HepG2 (cell line): Measurements from ENCODE around the gene KDR. TPM values are rescaled to one million over a fixed set of nuclear protein-coding genes. Genes with fewer than 3 reads are reported as not detected.

Experiments
- ATAC-seq: fragments of 200-7000 bp; cut with Tn5 transposase; 3 replicates; pipeline ENCODE4 v1.9.1; 2020; ENCODE audit warnings: mild to moderate bottlenecking, moderate library complexity
- BruUV-seq: library from RNA; stranded (reverse); fragments of 400-500 nt; replicated peaks from 2 replicates; lab custom pipeline; 2021; lab: Mats Ljungman, UMichigan
- CTCF ChIA-PET: fragments of 300-600 bp; formaldehyde crosslinking; extraction: SDS; loops from one replicate; lab custom pipeline; 2021; ENCODE audit warnings: low total read pairs, inconsistent platforms, low intra/inter-chr PET ratio; lab: Yijun Ruan, JAX
- POLR2A ChIA-PET: fragments of 350-600 bp; sonication (Branson Sonifier 250); formaldehyde crosslinking; loops from one replicate; lab custom pipeline; 2020; ENCODE audit warnings: antibody characterized with exemption, inconsistent platforms; lab: Yijun Ruan, JAX
- DNase-seq: peaks from one replicate; pipeline ENCODE4 v3.0.0-alpha.2; 2015; ENCODE audit warnings: low spot score
- FAIRE-seq: peaks from 3 replicates; lab custom pipeline; 2011; peaks lifted over from hg19 to GRCh38; lab: Jason Lieb, UNC
- H2AFZ ChIP-seq: one replicate; pipeline ENCODE4 v1.6.1; 2011; ENCODE audit warnings: low read length, inconsistent platforms
- H3K27ac ChIP-seq: fragments of 300-600 bp; 3 replicates; pipeline ENCODE4 v1.8.0; 2011; ENCODE audit warnings: mixed run types, mild to moderate bottlenecking, mixed read lengths, low read length, inconsistent platforms; ENCODE audit not compliant: insufficient read depth; ENCODE audit errors: extremely low read length
- H3K27me3 ChIP-seq, 2 experiments: fragments of 200-600 bp in 1 of 2; 2 replicates in 1 of 2; 3 replicates in 1 of 2; pipeline versions ENCODE4 v1.6.0 to v1.8.0; 2011; ENCODE audit warnings: low read length in 2 of 2, mild to moderate bottlenecking in 2 of 2, moderate library complexity in 2 of 2, inconsistent platforms in 1 of 2; ENCODE audit not compliant: insufficient read depth in 2 of 2, control insufficient read depth in 1 of 2
- H3K36me3 ChIP-seq, 2 experiments: fragments of 200-600 bp in 1 of 2; replicated peaks in 1 of 2; 2 replicates in 1 of 2; 3 replicates in 1 of 2; pipeline versions ENCODE4 v1.5.1 to v1.8.0; 2011; ENCODE audit warnings: low read length in 2 of 2, inconsistent platforms in 1 of 2; ENCODE audit not compliant: insufficient read depth in 2 of 2, control insufficient read depth in 1 of 2
- H3K4me1 ChIP-seq: 2 replicates; pipeline ENCODE4 v1.5.1; 2012; ENCODE audit warnings: low read length, inconsistent platforms; ENCODE audit not compliant: insufficient read depth
- H3K4me2 ChIP-seq: 2 replicates; pipeline ENCODE4 v1.6.0; 2011; ENCODE audit warnings: low read depth, low read length, inconsistent platforms
- H3K4me3 ChIP-seq, 3 experiments: fragments of 200-600 bp in 1 of 3; sonication (generic), shearing (Covaris generic) in 1 of 3; replicated peaks in 1 of 3; 2 replicates each; pipeline ENCODE4 v1.5.1; 2011 to 2016; ENCODE audit warnings: low read length in 3 of 3, inconsistent platforms in 2 of 3, low read depth in 2 of 3, mild to moderate bottlenecking in 2 of 3, control low read depth in 1 of 3, mixed read lengths in 1 of 3; ENCODE audit not compliant: insufficient read depth in 1 of 3
- H3K79me2 ChIP-seq: one replicate; pipeline ENCODE4 v1.6.1; 2011; ENCODE audit warnings: low read length, inconsistent platforms; ENCODE audit not compliant: insufficient read depth
- H3K9ac ChIP-seq: 2 replicates; pipeline ENCODE4 v1.6.0; 2011; ENCODE audit warnings: mild to moderate bottlenecking, low read depth, low read length, inconsistent platforms; ENCODE audit not compliant: insufficient read depth
- H3K9me3 ChIP-seq: 2 replicates; pipeline ENCODE4 v1.5.1; 2012; ENCODE audit warnings: mild to moderate bottlenecking, low read length
- H4K20me1 ChIP-seq: 2 replicates; pipeline ENCODE4 v1.6.0; 2011; ENCODE audit warnings: inconsistent platforms, mild to moderate bottlenecking, low read length, moderate library complexity; ENCODE audit not compliant: insufficient read depth
- DNMT1 ChIP-seq: sonication (generic); formaldehyde crosslinking; IDR thresholded peaks from 2 replicates; pipeline ENCODE4 v1.5.1; 2020; ENCODE audit warnings: mild to moderate bottlenecking, missing genetic modification reagents
- GLI4 ChIP-seq: sonication (generic); formaldehyde crosslinking; IDR thresholded peaks from 2 replicates; pipeline ENCODE4 v1.5.1; 2020; ENCODE audit warnings: missing genetic modification reagents, mild to moderate bottlenecking, moderate library complexity, borderline replicate concordance
- HDAC1 ChIP-seq: sonication (generic); formaldehyde crosslinking; IDR thresholded peaks from 2 replicates; pipeline ENCODE4 v1.5.1; 2020; ENCODE audit warnings: mild to moderate bottlenecking, missing genetic modification reagents
- HOXD1 ChIP-seq: sonication (generic); formaldehyde crosslinking; IDR thresholded peaks from 2 replicates; pipeline ENCODE4 v1.5.0; 2020; ENCODE audit warnings: missing genetic modification reagents
- PAX8 ChIP-seq: sonication (generic); formaldehyde crosslinking; IDR thresholded peaks from 2 replicates; pipeline ENCODE4 v1.8.0; 2022; ENCODE audit warnings: mild to moderate bottlenecking, missing genetic modification reagents, borderline replicate concordance
- RAD21 ChIP-seq: fragments of 450-650 bp; formaldehyde crosslinking; IDR thresholded peaks from 2 replicates; pipeline ENCODE4 v1.5.0; 2020; ENCODE audit warnings: mild to moderate bottlenecking
- RFXANK ChIP-seq: IDR thresholded peaks from 2 replicates; pipeline ENCODE4 v1.6.1; 2016
- SOX6 ChIP-seq, 2 experiments: fragments of 450-650 bp in 1 of 2; sonication (generic) in 1 of 2; formaldehyde crosslinking in 1 of 2; IDR thresholded peaks; 2 replicates each; pipeline versions ENCODE4 v1.4.0 to v1.6.1; 2017 to 2020; ENCODE audit warnings: antibody characterized with exemption in 1 of 2, mild to moderate bottlenecking in 1 of 2, missing genetic modification reagents in 1 of 2
- TARDBP ChIP-seq: sonication (generic); formaldehyde crosslinking; IDR thresholded peaks from 2 replicates; pipeline ENCODE4 v1.8.0; 2022; ENCODE audit warnings: mild to moderate bottlenecking, missing genetic modification reagents
- ZNF251 ChIP-seq: sonication (generic); formaldehyde crosslinking; IDR thresholded peaks from 2 replicates; pipeline ENCODE4 v1.9.0; 2021; ENCODE audit warnings: mild to moderate bottlenecking, missing genetic modification reagents
- WGBS: methylation state at CpG from one replicate; pipeline ENCODE4 v1.1.6; 2017; ENCODE audit warnings: low lambda C conversion rate; 5-methylcytosine and 5-hydroxymethylcytosine counted together
- in situ Hi-C: cut with HindIII; loops from 2 replicates; pipeline ENCODE4 v1.10.0; 2017; ENCODE audit warnings: low pct_unique_long_range_greater_than_20kb; ENCODE audit not compliant: extremely low pct_ligation_motif_present
- intact Hi-C: fragments of 100-400 bp; cut with micrococcal nuclease; formaldehyde crosslinking; loops from one replicate; pipeline ENCODE4 v1.10.0; 2022; ENCODE audit not compliant: unreplicated experiment
- polyA plus RNA-seq, 8 experiments: library from polyadenylated mRNA; depleted of rRNA in 3 of 8; stranded (reverse) in 7 of 8; unstranded in 1 of 8; fragments of >200 nt; fragmentation: Illumina TruSeq in 4 of 8; extraction: Trizol in 4 of 8; gene quantifications; 2 replicates each; pipeline versions ENCODE4 v1.2.1 to v1.2.3, GENCODE V29; 2011 to 2016; ENCODE audit warnings: low read depth in 4 of 8, missing spikeins in 1 of 8, mixed read lengths in 1 of 8; ENCODE audit not compliant: insufficient read depth in 1 of 8
- total RNA-seq, 5 experiments: library from RNA; depleted of rRNA; stranded (reverse); fragments of >200 nt; fragmentation: Illumina TruSeq; extraction: Trizol; gene quantifications; 2 replicates each; pipeline ENCODE4 v1.2.3, GENCODE V29; 2016; ENCODE audit warnings: low read depth in 1 of 5
- TF ChIP-seq, protein P1 (sequence below): sonication (generic); formaldehyde crosslinking; IDR thresholded peaks from 2 replicates; pipeline ENCODE4 v1.4.0; 2020; ENCODE audit warnings: missing genetic modification reagents
- TF ChIP-seq, protein P2 (sequence below): sonication (generic); formaldehyde crosslinking; IDR thresholded peaks from 2 replicates; pipeline ENCODE4 v1.4.0; 2020; ENCODE audit warnings: missing genetic modification reagents
- TF ChIP-seq, protein P3 (sequence below): IDR thresholded peaks from 2 replicates; pipeline ENCODE4 v1.6.1; 2012; ENCODE audit warnings: low read depth, low read length, improper control_type of control experiment
- TF ChIP-seq, protein P4 (sequence below): sonication (generic); formaldehyde crosslinking; IDR thresholded peaks from 2 replicates; pipeline ENCODE4 v1.4.0; 2020; ENCODE audit warnings: mild to moderate bottlenecking, missing genetic modification reagents

KDR gene
- total and polyA plus RNA-seq, 2 of the 13 experiments (the other 11 are each of a cell fraction or from before 2014, with no cell fraction given) = not detected

DNA sequence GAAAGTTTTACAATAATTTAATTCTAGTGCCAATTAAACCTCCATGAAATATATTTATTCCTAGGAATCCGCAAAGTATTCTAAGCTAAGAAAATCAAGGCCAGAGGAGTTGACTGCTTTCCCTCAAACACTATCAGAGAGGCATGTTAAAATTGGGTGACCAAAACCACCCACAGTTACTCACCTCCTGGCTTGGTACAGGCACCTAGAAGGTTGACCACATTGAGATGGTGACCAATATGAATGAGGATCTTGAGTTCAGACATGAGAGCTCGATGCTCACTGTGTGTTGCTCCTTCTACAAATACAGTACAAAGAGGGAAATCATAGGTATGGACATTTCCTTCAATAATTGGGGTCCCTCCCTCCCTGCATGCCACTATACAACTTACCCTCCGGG, 29.4 kb downstream of the KDR start:
- Histone ChIP-seq H3K27ac (no peak overlapping the region), H3K9me3 (no peaks in the 10 kb centered on the region)
- 0% methylated on average over 3 of the region's 3 CpGs for WGBS
- TF ChIP-seq SOX6 (IDR thresholded peaks at IDR 0.05) (no peak), SOX6 (CRISPR knock-in tag; IDR thresholded peaks at IDR 0.05) (no peak), TARDBP (no peak), RFXANK (CRISPR knock-in tag) (no peak)
- TF ChIP-seq, protein P1, sequence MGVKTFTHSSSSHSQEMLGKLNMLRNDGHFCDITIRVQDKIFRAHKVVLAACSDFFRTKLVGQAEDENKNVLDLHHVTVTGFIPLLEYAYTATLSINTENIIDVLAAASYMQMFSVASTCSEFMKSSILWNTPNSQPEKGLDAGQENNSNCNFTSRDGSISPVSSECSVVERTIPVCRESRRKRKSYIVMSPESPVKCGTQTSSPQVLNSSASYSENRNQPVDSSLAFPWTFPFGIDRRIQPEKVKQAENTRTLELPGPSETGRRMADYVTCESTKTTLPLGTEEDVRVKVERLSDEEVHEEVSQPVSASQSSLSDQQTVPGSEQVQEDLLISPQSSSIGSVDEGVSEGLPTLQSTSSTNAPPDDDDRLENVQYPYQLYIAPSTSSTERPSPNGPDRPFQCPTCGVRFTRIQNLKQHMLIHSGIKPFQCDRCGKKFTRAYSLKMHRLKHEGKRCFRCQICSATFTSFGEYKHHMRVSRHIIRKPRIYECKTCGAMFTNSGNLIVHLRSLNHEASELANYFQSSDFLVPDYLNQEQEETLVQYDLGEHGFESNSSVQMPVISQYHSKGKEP = no peak
- TF ChIP-seq, all 625 proteins: peak for 0
- ChIA-PET POLR2A (no interaction called here), CTCF (no interaction called here)
- FAIRE-seq (no peak), DNase-seq (no peak), ATAC-seq (no peak)
- BruUV-seq = no TSS peak
- Histone ChIP-seq H3K36me3 (no peaks in the 10 kb centered on the region), H3K79me2 (no peaks in the 10 kb centered on the region), H3K4me3 (no peak overlapping the region), H3K27me3 (no peaks in the 10 kb centered on the region; a peak in 1 of 5 replicates), H3K4me2 (no peak overlapping the region), H4K20me1 (no peaks in the 10 kb centered on the region), H3K9ac (no peak overlapping the region), H2AFZ (no peak overlapping the region), H3K4me1 (no peaks in the 10 kb centered on the region)
- in situ Hi-C loops (no loop called here), intact Hi-C loops (no loop called here)

DNA sequence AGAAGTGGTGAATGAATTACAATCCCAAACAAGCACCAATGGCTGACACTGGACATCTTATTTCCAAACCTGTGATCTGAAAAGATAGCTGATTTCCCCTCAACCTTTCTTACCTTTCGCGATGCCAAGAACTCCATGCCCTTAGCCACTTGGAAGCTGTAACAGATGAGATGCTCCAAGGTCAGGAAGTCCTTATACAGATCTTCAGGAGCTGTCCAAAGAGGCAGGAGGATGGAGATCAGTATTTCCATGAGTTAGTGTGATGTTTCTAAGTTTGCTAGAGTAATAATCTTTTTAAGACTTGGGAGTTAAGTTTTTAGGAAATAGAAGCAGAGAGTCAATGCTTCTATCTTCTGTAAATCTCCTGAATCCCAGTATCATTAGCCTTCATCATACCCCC, 32.9 kb downstream of the KDR start:
- ChIA-PET CTCF (no interaction called here), POLR2A (no interaction called here)
- H3K27ac ChIP-seq = no peak overlapping the region
- no peaks in the 10 kb centered on the region for H3K79me2 ChIP-seq
- no peak for FAIRE-seq
- no peak overlapping the region for H3K4me2 ChIP-seq
- H3K36me3 ChIP-seq = no peaks in the 10 kb centered on the region
- H3K4me1 ChIP-seq = no peaks in the 10 kb centered on the region
- in situ Hi-C loops = no loop called here
- H3K9ac ChIP-seq = no peak overlapping the region
- no peak for DNase-seq
- no peak for ATAC-seq
- no peaks in the 10 kb centered on the region for H3K9me3 ChIP-seq
- intact Hi-C loops = no loop called here
- no TSS peak for BruUV-seq
- H3K27me3 ChIP-seq = no peaks in the 10 kb centered on the region; a peak in 1 of 5 replicates
- H3K4me3 ChIP-seq = no peak overlapping the region
- no peaks in the 10 kb centered on the region for H4K20me1 ChIP-seq
- WGBS = 0% methylated on average over 2 of the region's 2 CpGs
- no peak overlapping the region for H2AFZ ChIP-seq
- TF ChIP-seq RAD21 (no peak), PAX8 (no peak), HOXD1 (CRISPR knock-in tag) (no peak), DNMT1 (CRISPR knock-in tag) (no peak), HDAC1 (CRISPR knock-in tag) (no peak), ZNF251 (CRISPR knock-in tag) (no peak), GLI4 (no peak)
- TF ChIP-seq, protein P2, sequence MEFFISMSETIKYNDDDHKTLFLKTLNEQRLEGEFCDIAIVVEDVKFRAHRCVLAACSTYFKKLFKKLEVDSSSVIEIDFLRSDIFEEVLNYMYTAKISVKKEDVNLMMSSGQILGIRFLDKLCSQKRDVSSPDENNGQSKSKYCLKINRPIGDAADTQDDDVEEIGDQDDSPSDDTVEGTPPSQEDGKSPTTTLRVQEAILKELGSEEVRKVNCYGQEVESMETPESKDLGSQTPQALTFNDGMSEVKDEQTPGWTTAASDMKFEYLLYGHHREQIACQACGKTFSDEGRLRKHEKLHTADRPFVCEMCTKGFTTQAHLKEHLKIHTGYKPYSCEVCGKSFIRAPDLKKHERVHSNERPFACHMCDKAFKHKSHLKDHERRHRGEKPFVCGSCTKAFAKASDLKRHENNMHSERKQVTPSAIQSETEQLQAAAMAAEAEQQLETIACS (CRISPR knock-in tag) = no peak
- TF ChIP-seq, protein P3, sequence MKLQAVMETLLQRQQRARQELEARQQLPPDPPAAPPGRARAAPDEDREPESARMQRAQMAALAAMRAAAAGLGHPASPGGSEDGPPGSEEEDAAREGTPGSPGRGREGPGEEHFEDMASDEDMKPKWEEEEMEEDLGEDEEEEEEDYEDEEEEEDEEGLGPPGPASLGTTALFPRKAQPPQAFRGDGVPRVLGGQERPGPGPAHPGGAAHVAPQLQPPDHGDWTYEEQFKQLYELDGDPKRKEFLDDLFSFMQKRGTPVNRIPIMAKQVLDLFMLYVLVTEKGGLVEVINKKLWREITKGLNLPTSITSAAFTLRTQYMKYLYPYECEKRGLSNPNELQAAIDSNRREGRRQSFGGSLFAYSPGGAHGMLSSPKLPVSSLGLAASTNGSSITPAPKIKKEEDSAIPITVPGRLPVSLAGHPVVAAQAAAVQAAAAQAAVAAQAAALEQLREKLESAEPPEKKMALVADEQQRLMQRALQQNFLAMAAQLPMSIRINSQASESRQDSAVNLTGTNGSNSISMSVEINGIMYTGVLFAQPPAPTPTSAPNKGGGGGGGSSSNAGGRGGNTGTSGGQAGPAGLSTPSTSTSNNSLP = no peak
- TF ChIP-seq, protein P4, sequence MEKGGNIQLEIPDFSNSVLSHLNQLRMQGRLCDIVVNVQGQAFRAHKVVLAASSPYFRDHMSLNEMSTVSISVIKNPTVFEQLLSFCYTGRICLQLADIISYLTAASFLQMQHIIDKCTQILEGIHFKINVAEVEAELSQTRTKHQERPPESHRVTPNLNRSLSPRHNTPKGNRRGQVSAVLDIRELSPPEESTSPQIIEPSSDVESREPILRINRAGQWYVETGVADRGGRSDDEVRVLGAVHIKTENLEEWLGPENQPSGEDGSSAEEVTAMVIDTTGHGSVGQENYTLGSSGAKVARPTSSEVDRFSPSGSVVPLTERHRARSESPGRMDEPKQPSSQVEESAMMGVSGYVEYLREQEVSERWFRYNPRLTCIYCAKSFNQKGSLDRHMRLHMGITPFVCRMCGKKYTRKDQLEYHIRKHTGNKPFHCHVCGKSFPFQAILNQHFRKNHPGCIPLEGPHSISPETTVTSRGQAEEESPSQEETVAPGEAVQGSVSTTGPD (CRISPR knock-in tag) = no peak
